Measurements from ENCODE around the gene ELAVL2.
"Not testable (repeated sequence)": the region's sequence is repeated elsewhere in the genome, so short reads cannot be mapped to it uniquely, and the experiment has no call there.

ELAVL2 gene

GRCh38 chr9:23725279-23725946 lies 100.6 kb downstream of the ELAVL2 start:
- no peak for TF ChIP-seq MYC (IDR thresholded peaks at IDR 0.05; ENCODE audit: low read depth, low read length)
- TF ChIP-seq, protein P1, sequence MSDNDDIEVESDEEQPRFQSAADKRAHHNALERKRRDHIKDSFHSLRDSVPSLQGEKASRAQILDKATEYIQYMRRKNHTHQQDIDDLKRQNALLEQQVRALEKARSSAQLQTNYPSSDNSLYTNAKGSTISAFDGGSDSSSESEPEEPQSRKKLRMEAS (IDR thresholded peaks at IDR 0.05; ENCODE audit: low read depth, low read length) = no peak
- H3K4me3 ChIP-seq (ENCODE audit: low read depth, low read length) = no peak overlapping the region
- DNase-seq (ENCODE audit: low read depth) = no peak

DNA sequence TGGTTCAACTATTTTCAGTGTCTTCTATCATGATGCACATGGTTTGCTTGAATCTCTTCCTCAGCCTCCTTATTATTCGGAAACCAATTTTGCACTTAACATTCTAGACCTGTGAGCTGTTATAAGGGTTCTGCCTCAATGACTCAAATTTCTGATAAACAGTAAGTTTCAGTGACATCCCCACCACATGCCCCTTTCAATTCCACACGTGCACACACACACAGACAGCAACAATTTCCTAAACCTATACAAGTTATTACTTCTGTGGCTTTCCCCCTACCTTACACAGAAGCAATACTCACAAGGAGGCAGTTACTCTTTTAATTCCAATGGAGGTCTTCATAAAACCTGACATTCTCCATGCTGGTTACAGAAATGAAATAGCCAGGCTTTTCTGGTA lies 102.4 kb downstream of the ELAVL2 start:
- DNase-seq (ENCODE audit: low read depth) = no peak
- no peak overlapping the region for H3K4me3 ChIP-seq (ENCODE audit: low read depth, low read length)
- TF ChIP-seq POLR2A (IDR thresholded peaks at IDR 0.05; ENCODE audit: extremely low read depth, insufficient read length) (no peak), MYC (IDR thresholded peaks at IDR 0.05; ENCODE audit: low read depth, low read length) (no peak)
- TF ChIP-seq, protein P2, sequence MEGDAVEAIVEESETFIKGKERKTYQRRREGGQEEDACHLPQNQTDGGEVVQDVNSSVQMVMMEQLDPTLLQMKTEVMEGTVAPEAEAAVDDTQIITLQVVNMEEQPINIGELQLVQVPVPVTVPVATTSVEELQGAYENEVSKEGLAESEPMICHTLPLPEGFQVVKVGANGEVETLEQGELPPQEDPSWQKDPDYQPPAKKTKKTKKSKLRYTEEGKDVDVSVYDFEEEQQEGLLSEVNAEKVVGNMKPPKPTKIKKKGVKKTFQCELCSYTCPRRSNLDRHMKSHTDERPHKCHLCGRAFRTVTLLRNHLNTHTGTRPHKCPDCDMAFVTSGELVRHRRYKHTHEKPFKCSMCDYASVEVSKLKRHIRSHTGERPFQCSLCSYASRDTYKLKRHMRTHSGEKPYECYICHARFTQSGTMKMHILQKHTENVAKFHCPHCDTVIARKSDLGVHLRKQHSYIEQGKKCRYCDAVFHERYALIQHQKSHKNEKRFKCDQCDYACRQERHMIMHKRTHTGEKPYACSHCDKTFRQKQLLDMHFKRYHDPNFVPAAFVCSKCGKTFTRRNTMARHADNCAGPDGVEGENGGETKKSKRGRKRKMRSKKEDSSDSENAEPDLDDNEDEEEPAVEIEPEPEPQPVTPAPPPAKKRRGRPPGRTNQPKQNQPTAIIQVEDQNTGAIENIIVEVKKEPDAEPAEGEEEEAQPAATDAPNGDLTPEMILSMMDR (IDR thresholded peaks at IDR 0.05; ENCODE audit: low read depth, low read length) = no peak
- TF ChIP-seq, protein P1 (IDR thresholded peaks at IDR 0.05; ENCODE audit: low read depth, low read length) = no peak

DNA sequence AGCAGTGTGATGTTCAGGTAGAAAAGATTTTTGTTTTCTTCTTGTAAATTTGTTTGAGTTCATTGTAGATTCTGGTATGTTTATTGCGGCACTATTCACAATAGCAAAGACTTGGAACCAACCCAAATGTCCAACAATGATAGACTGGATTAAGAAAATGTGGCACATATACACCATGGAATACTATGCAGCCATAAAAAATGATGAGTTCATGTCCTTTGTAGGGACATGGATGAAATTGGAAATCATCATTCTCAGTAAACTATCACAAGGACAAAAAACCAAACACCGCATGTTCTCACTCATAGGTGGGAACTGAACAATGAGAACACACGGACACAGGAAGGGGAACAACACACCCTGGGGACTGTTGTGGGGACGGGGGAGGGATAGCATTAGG lies 103.0 kb downstream of the ELAVL2 start:
- DNase-seq (ENCODE audit: low read depth); H3K4me3 ChIP-seq (ENCODE audit: low read depth, low read length): not testable (repeated sequence)

DNA sequence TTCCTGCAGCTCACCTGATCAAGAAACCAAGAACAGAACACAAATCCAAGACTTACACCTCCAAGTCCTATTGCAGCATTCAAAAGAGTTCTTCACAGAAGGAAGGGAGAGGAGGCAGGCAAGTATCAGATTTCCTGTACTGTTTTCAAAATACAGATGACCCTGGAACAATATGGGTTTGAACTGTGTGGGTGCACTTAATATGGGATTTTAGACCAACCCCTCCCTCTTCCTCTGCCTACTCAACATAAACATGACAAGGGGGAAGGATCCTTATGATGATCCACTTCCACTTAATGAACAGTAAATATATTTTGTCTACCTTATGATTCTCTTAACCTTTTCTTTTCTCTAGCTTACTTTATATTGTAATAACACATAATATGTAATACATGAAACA lies 104.6 kb downstream of the ELAVL2 start:
- no peak overlapping the region for H3K4me3 ChIP-seq (ENCODE audit: low read depth, low read length)
- no peak for DNase-seq (ENCODE audit: low read depth)
- TF ChIP-seq MYC (IDR thresholded peaks at IDR 0.05; ENCODE audit: low read depth, low read length) (no peak), POLR2A (IDR thresholded peaks at IDR 0.05; ENCODE audit: extremely low read depth, insufficient read length) (no peak)
- TF ChIP-seq, protein P1 (IDR thresholded peaks at IDR 0.05; ENCODE audit: low read depth, low read length) = no peak
- TF ChIP-seq, protein P2 (IDR thresholded peaks at IDR 0.05; ENCODE audit: low read depth, low read length) = no peak

DNA sequence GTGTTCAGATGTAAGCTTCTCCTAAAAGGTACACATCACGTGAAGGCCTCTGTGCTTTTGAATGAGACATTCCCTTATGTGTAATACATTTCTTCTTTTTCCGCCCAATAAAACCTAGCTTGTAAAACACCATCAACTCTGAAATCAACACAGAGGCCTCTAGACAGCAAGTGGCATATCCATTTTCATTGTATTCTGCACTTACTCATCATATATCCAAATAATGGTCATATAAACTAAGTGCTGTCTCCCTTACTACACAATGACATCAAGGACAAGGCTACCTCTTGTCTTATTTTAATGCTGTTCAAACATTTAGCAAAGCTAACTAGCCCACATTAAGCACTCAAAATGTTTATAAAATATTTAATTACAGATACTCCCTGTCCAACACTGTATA lies 108.5 kb downstream of the ELAVL2 start:
- no peak overlapping the region for H3K4me3 ChIP-seq (ENCODE audit: low read depth, low read length)
- DNase-seq (ENCODE audit: low read depth) = no peak
- TF ChIP-seq MYC (IDR thresholded peaks at IDR 0.05; ENCODE audit: low read depth, low read length) (no peak), POLR2A (IDR thresholded peaks at IDR 0.05; ENCODE audit: extremely low read depth, insufficient read length) (no peak)
- TF ChIP-seq, protein P1 (IDR thresholded peaks at IDR 0.05; ENCODE audit: low read depth, low read length) = no peak
- TF ChIP-seq, protein P2 (IDR thresholded peaks at IDR 0.05; ENCODE audit: low read depth, low read length) = no peak

DNA sequence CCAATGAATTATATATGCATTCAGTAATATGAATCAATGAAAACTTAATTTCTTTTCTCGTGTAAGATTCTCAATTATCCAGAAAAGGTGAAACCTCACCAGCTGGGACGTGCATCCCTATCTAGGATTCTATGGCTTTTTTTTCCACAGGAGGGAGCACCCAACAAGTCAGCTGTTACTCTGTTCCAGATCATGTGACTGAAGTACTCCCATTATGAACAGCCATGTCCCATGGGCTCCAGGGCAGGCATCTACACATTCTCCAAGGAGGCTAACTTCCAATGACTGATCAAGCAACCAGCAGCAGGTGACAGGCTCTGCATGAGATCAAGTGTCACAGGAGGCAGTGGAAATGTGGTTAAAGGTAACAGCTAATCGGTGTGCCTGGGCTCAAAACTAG lies 118.8 kb downstream of the ELAVL2 start:
- TF ChIP-seq MYC (IDR thresholded peaks at IDR 0.05; ENCODE audit: low read depth, low read length) = no peak
- TF ChIP-seq, protein P1 (IDR thresholded peaks at IDR 0.05; ENCODE audit: low read depth, low read length) = no peak
- TF ChIP-seq POLR2A (IDR thresholded peaks at IDR 0.05; ENCODE audit: extremely low read depth, insufficient read length) = no peak
- TF ChIP-seq, protein P2 (IDR thresholded peaks at IDR 0.05; ENCODE audit: low read depth, low read length) = no peak
- DNase-seq (ENCODE audit: low read depth) = no peak

More for the DNA sequence above, 118.8 kb downstream of the ELAVL2 start:
- no peak overlapping the region for H3K4me3 ChIP-seq (ENCODE audit: low read depth, low read length)

All from NB4 (cell line).